Inflammatory macrophage (primary cell): ENCODE results near the gene TNKS2.

Source experiments
- DNase-seq, 2 donors: peaks; one replicate each; pipeline ENCODE4 v3.0.0-alpha.2; 2020 to 2022

TNKS2 gene

GRCh38 chr10:91910467-91910866 lies 112.2 kb downstream of the TNKS2 start:
- no peak for DNase-seq
